Measurements from ENCODE around the gene RBM34. TPM values are rescaled to one million over a fixed set of nuclear protein-coding genes. Genes with fewer than 3 reads are reported as not detected.

Gene RBM34
- total and polyA plus RNA-seq, 8 donors: 9.8 to 79.7 (median 56.7) TPM; not detected in 1

GRCh38 chr1:235124111-235124510 is 36.9 kb downstream of the RBM34 start:
- WGBS, 5 donors: 83 to 94% (median 91%) methylated on average over 9 of the region's 9 CpGs
- H3K27ac ChIP-seq: no peak overlapping the region
- no peaks in the 10 kb centered on the region for H3K27me3 ChIP-seq
- peaks cover 11 to 67% (median 57%) of the 10 kb centered on the region in 4 donors for H3K4me1 ChIP-seq
- H3K9me3 ChIP-seq: no peaks in the 10 kb centered on the region
- peaks cover 11 to 50% (median 33%) of the 10 kb centered on the region in 4 donors for H3K36me3 ChIP-seq
- no peak for TF ChIP-seq POLR2AphosphoS5 (IDR thresholded peaks at IDR 0.05)
- no peak for TF ChIP-seq CTCF (IDR thresholded peaks at IDR 0.05)
- no peak for TF ChIP-seq POLR2A (IDR thresholded peaks at IDR 0.05)
- no peak for TF ChIP-seq EP300 (IDR thresholded peaks at IDR 0.05)
- no peak overlapping the region for H3K4me3 ChIP-seq
- no peak for DNase-seq
- intact Hi-C loops (cut with DNase I; ENCODE audit: low total_unique reads): no loop called here

- TF ChIP-seq POLR2AphosphoS5 (IDR thresholded peaks at IDR 0.05): no peak
- TF ChIP-seq POLR2A (IDR thresholded peaks at IDR 0.05): no peak
- TF ChIP-seq EP300 (IDR thresholded peaks at IDR 0.05): no peak
- no peak for TF ChIP-seq CTCF (IDR thresholded peaks at IDR 0.05)
- DNase-seq: no peak
- Histone ChIP-seq H3K27me3 (no peaks in the 10 kb centered on the region), H3K36me3 (peaks cover 29 to 67% (median 50%) of the 10 kb centered on the region in 4 donors), H3K4me3 (no peak overlapping the region), H3K27ac (no peak overlapping the region), H3K9me3 (no peaks in the 10 kb centered on the region), H3K4me1 (peaks cover 11 to 60% (median 51%) of the 10 kb centered on the region in 4 donors)
- intact Hi-C loops (cut with DNase I; ENCODE audit: low total_unique reads): no loop called here
- WGBS, 5 donors: 68 to 78% (median 74%) methylated on average over 1 of the region's 1 CpG
Measured at GRCh38 chr1:235122348-235122747, 38.7 kb downstream of the RBM34 start.

GRCh38 chr1:235113183-235113917 is 47.7 kb downstream of the RBM34 start:
- no peak for TF ChIP-seq EP300 (IDR thresholded peaks at IDR 0.05)
- TF ChIP-seq POLR2A (IDR thresholded peaks at IDR 0.05): no peak
- TF ChIP-seq POLR2AphosphoS5 (IDR thresholded peaks at IDR 0.05): no peak
- no peak for TF ChIP-seq CTCF (IDR thresholded peaks at IDR 0.05)
- Histone ChIP-seq H3K36me3 (peaks cover 49 to 99% (median 97%) of the 10 kb centered on the region in 4 donors), H3K4me3 (no peak overlapping the region), H3K4me1 (no peaks in the 10 kb centered on the region), H3K9me3 (no peaks in the 10 kb centered on the region), H3K27ac (no peak overlapping the region), H3K27me3 (no peaks in the 10 kb centered on the region)
- 89% methylated on average over 7 of the region's 7 CpGs for WGBS, 5 donors
- intact Hi-C loops (cut with DNase I; ENCODE audit: low total_unique reads): no loop called here
- DNase-seq: no peak

GRCh38 chr1:235112297-235113182 is 48.5 kb downstream of the RBM34 start:
- 84 to 88% (median 85%) methylated on average over 6 of the region's 6 CpGs for WGBS, 5 donors
- no peak for TF ChIP-seq EP300 (IDR thresholded peaks at IDR 0.05)
- TF ChIP-seq POLR2A (IDR thresholded peaks at IDR 0.05): no peak
- peaks cover 42 to 99% (median 97%) of the 10 kb centered on the region in 4 donors for H3K36me3 ChIP-seq

More at GRCh38 chr1:235112297-235113182, 48.5 kb downstream of the RBM34 start:
- no peaks in the 10 kb centered on the region for H3K9me3 ChIP-seq
- H3K4me3 ChIP-seq: no peak overlapping the region
- no peaks in the 10 kb centered on the region for H3K4me1 ChIP-seq
- DNase-seq: no peak
- no peak overlapping the region for H3K27ac ChIP-seq
- intact Hi-C loops (cut with DNase I; ENCODE audit: low total_unique reads): no loop called here
- H3K27me3 ChIP-seq: no peaks in the 10 kb centered on the region

All from stomach (tissue), 9 donors.